ENCODE results near the gene SAMD3.
"Not testable (repeated sequence)": the region's sequence is repeated elsewhere in the genome, so short reads cannot be mapped to it uniquely, and the experiment has no call there.

Gene SAMD3

GRCh38 chr6:130207979-130208649, 14.6 kb downstream of the SAMD3 start:
- DNase-seq, result no peak

GRCh38 chr6:130206479-130206878, 16.3 kb downstream of the SAMD3 start:
- DNase-seq, result no peak

- DNase-seq, result no peak
Measured at GRCh38 chr6:130204322-130204721, 18.4 kb downstream of the SAMD3 start.

GRCh38 chr6:130203370-130203769, 19.4 kb downstream of the SAMD3 start:
- DNase-seq, result no peak

GRCh38 chr6:130202782-130203181, 20.0 kb downstream of the SAMD3 start:
- peak; percentile 54 for DNase-seq

GRCh38 chr6:130200020-130200419, 22.7 kb downstream of the SAMD3 start:
- no peak for DNase-seq

GRCh38 chr6:130198483-130199035, 24.2 kb downstream of the SAMD3 start:
- DNase-seq, result no peak

GRCh38 chr6:130197816-130198482, 24.8 kb downstream of the SAMD3 start:
- DNase-seq, result not testable (repeated sequence)

- not testable (repeated sequence) for DNase-seq
Measured at GRCh38 chr6:130194434-130194833, 28.3 kb downstream of the SAMD3 start.

GRCh38 chr6:130190701-130191690, 31.8 kb downstream of the SAMD3 start:
- no peak for DNase-seq

GRCh38 chr6:130189531-130190397, 33.0 kb downstream of the SAMD3 start:
- DNase-seq, result no peak

GRCh38 chr6:130188207-130188899, 34.4 kb downstream of the SAMD3 start:
- DNase-seq, result no peak

GRCh38 chr6:130187335-130188206, 35.2 kb downstream of the SAMD3 start:
- DNase-seq, result no peak

GRCh38 chr6:130185658-130186057, 37.1 kb downstream of the SAMD3 start:
- no peak for DNase-seq

GRCh38 chr6:130183271-130184222, 39.2 kb downstream of the SAMD3 start:
- no peak for DNase-seq

GRCh38 chr6:130182466-130182865, 40.3 kb downstream of the SAMD3 start:
- DNase-seq, result no peak

- DNase-seq, result no peak
Measured at GRCh38 chr6:130178692-130179091, 44.1 kb downstream of the SAMD3 start.

GRCh38 chr6:130176378-130176777, 46.4 kb downstream of the SAMD3 start:
- DNase-seq, result no peak

GRCh38 chr6:130173377-130174004, 49.3 kb downstream of the SAMD3 start:
- not testable (repeated sequence) for DNase-seq

Measured in stimulated activated CD4-positive, alpha-beta T cell treated with anti-CD3 and anti-CD28 coated beads, Interleukin-4, amount 100 ng/mL, for 1 hour (primary cell).